Kasumi-1 (cell line): ENCODE results near the gene AWAT2.
"Not testable (repeated sequence)": the region's sequence is repeated elsewhere in the genome, so short reads cannot be mapped to it uniquely, and the experiment has no call there.

Source experiments
- DNase-seq, 2 experiments: peaks; one replicate each; lab custom pipeline; 2025; lab: John Stamatoyannopoulos, UW

The AWAT2 gene

GRCh38 chrX:70041993-70042392 is 7.7 kb downstream of the AWAT2 start:
- DNase-seq = no peak

DNA sequence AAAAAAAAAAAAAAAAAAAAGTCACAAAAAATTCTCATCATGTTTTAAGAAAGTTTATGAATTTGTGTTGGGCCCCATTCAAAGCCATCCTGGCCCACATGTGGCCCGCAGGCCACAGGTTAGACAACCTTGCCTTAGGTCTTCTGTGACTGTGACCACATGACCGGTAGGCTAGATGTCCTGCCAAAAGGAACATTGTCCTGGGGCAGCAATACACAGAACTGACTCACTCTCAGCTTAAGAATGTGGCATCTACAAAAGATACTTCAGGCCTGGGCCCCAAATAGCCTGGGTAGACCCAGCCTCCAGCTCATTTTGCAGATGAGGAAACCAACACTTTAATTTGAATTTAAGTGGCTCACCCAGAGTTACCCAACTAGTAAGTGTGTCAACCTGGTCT is 10.0 kb downstream of the AWAT2 start:
- no peak for DNase-seq

DNA sequence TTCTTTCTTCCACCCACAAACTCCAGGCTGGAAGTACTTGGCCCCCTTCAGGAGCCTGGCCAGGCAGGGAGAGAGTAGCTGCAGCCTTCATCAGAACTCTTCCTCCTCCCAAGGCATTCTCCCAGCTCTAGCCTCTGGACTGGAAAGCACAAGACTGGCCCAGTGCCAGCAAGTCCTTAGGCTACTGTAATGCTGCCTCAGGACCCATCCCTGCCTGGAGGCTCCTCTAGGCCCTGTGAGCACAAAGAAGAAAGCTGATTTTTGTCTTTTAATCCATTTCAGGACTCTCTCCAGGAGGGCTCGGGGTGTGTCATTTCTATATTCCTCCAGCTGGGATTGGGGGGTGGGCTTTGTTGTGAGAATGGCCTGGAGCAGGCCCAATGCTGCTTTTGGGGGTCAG is 10.8 kb downstream of the AWAT2 start:
- no peak for DNase-seq

GRCh38 chrX:70038515-70038914 is 11.2 kb downstream of the AWAT2 start:
- DNase-seq = no peak

- DNase-seq = no peak
Measured at GRCh38 chrX:70034646-70035045, 15.1 kb downstream of the AWAT2 start.

GRCh38 chrX:70033348-70034051 is 16.2 kb downstream of the AWAT2 start:
- DNase-seq = peak in 1 of 2 experiments; percentile 33

DNA sequence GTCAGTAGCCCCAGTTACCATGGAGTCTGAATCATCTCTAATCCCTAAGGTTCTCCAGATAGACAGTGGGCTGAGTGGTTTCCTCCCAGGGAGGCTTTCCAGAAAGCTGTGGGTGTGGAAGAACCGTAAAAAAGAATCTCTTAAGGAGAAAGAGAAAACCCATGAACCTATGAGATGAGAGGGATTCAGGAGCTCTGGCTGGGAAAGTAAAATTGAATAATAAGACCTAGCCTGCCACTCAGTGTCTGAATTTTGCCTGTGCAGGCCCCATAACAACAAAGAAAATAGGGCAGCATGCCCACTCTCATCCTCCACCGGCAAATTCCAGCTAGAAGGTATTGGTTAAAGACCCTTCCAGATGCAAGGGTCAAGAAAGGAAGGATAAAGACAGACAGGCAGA is 16.9 kb downstream of the AWAT2 start:
- DNase-seq = no peak

GRCh38 chrX:70030301-70030767 is 19.4 kb downstream of the AWAT2 start:
- DNase-seq = peak; percentile 50 to 62

DNA sequence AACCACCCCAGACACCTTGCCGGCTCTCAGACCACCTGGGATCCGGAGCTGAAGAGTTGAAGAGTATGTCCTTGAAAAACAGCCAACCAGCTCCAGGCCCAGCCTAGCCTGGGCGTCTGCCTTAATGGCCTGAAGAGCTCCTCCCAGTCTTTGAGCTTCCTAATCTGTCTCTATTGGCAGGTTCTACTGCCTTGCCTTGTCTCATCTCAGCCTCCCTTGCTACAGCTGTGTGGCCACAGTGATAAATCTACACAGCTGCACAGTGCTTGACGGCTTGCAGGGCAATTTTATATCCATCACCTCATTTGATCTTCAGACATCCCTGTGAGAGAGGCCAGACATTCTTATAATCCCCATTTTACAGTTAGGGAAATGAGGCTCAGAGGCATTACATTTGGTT is 19.9 kb downstream of the AWAT2 start:
- DNase-seq = no peak

DNA sequence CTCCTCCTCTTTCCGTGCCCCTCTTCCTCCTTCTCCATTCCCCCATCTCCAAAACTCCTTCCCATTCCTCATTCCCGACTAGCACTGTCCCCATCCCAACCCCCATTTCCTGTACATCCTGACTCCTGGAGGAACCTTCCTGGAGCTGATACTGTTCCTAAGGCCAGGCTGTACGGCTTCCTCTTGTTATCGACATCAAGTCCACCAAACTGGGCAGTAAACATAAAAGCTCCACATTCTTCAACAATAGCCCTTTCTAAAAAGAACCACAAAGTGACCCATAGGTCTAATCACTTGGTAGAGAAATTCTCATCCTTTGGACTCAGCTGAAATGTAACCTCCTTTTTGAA is 22.9 kb downstream of the AWAT2 start:
- DNase-seq = no peak

DNA sequence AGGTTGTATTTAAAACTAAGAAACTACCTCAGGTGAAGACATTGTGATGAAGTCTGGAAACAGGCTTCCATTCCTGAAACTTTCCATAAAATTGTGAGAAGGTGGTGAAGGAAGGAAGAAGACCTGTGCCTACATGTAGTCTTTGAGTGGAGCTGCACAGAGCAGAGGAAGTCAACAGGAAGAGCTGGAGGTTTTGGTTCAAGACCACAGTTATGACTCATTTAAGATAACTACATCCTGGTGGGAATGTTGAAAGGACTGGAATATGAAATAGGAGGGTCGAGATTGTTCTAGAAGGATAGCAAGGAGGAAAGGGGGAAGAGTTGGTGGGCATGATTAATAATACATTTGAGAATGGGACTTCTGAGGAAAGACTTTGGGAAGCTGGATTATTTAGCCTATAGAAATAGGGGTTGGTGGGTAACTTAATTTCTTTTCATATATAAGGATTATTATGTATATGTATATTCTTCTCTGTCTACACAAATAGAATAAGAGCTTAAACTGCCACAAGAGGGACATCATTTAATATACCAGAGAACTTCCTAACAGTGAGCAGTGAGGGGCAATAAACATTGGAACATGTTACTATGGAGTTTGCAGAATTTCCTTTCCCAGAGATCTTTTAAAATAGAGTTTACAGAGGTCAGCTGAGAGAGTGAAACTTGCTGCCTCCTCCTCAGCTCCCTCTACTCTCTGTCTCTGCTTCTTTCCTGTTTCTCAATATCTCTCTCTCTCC is 23.5 kb downstream of the AWAT2 start:
- peak in 1 of 2 experiments; percentile 1 for DNase-seq

GRCh38 chrX:70025464-70025863 is 24.3 kb downstream of the AWAT2 start:
- DNase-seq = no peak

GRCh38 chrX:70022616-70023015 is 27.1 kb downstream of the AWAT2 start:
- DNase-seq = no peak

GRCh38 chrX:70016513-70016912 is 33.2 kb downstream of the AWAT2 start:
- DNase-seq = no peak

- no peak for DNase-seq
Measured at GRCh38 chrX:70013466-70014381, 36.0 kb downstream of the AWAT2 start.

DNA sequence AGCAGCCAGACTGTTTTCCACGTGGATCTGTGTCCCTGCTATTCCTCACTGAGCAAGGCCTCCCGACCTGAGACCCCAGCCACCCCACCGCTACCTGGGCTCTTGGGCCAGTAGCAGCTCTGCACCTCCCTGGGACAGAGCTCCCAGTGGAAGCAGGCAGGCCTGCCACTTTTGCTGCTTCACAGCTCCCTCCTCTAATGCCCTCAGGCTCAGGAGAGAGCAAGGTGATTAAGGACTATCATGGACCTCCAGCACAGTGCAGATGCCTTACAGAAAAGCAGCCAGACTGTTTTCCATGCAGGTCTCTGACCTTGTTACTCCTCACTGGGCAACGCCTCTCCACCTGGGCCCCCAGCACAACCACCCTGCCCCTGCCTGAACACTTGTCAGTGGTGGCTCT is 37.0 kb downstream of the AWAT2 start:
- DNase-seq = no peak

GRCh38 chrX:70009970-70010369 is 39.8 kb downstream of the AWAT2 start:
- no peak for DNase-seq

DNA sequence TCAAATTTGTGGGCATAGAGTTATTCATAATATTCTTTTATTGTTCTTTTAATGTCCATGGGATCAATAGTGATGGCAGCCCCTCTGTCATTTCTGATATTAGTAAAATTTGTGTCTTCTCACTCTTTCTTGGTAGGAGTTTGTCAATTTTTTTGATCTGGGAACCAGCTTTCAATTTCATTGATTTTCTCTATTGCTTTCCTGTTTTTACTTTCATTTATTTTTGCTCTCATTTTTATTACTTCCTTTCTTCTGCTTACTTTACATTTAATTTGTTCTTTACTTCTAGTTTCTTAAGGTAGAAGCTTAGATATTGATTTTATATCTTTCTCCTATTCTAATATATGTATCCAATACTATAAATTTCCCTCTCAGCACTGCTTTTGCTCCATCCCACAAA is 40.7 kb downstream of the AWAT2 start:
- no peak for DNase-seq

GRCh38 chrX:70007946-70008345 is 41.8 kb downstream of the AWAT2 start:
- DNase-seq = no peak

DNA sequence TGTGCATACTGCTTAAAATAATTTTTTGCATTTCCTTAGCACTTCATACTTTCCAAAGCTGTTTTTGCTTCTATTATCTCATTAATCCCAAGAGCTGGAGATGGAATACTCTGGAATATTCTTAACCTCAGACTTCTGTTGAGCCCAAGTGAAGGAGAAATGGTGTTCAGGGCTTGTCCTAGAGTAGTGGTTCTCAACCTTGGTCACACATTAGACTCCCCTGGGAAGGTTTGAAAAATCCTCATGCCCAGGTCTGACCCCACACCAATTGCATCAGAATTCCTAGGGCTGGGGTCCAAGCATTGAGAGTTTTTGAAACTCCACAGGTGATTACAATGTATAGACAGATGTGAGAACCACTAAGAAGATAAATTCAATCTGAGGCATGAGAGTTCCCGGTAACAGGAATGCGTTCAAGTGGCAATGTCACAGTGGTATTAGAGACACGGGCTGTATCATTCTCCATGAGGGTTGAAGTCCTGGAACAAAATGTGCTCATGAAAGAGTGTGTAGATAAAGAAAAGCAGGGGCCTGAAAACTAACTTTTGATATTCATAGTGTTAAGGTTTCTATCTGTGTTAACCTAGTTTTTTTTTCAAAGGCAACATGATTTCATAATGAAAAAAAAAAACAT is 47.9 kb downstream of the AWAT2 start:
- no peak for DNase-seq

- no peak for DNase-seq
Measured at GRCh38 chrX:70001269-70001668, 48.5 kb downstream of the AWAT2 start.

GRCh38 chrX:69998299-69998698 is 51.4 kb downstream of the AWAT2 start:
- DNase-seq = not testable (repeated sequence)
